COLO829 (cell line): ENCODE data around the gene KIFC1.
A peak's percentile ranks its signal among the peaks of the same experiment; 100 is the strongest.

Experiments used
- DNase-seq: peaks from one replicate; pipeline ENCODE4 v3.0.0; 2012; ENCODE audit warnings: low spot score

Gene KIFC1

GRCh38 chr6:33441457-33441856 is 49.8 kb downstream of the KIFC1 start:
- no peak for DNase-seq

GRCh38 chr6:33442283-33442682 is 50.7 kb downstream of the KIFC1 start:
- DNase-seq: no peak

- no peak for DNase-seq
Observed at GRCh38 chr6:33443025-33443424, 51.4 kb downstream of the KIFC1 start.

- no peak for DNase-seq
Observed at GRCh38 chr6:33443619-33444504, 52.2 kb downstream of the KIFC1 start.

GRCh38 chr6:33445119-33445603 is 53.5 kb downstream of the KIFC1 start:
- no peak for DNase-seq

- DNase-seq: no peak
Observed at GRCh38 chr6:33446356-33446755, 54.7 kb downstream of the KIFC1 start.

GRCh38 chr6:33450434-33450833 is 58.8 kb downstream of the KIFC1 start:
- DNase-seq: no peak

- no peak for DNase-seq
Observed at GRCh38 chr6:33451606-33452005, 60.0 kb downstream of the KIFC1 start.

GRCh38 chr6:33452496-33452895 is 60.9 kb downstream of the KIFC1 start:
- DNase-seq: no peak

GRCh38 chr6:33453393-33454008 is 61.9 kb downstream of the KIFC1 start:
- DNase-seq: no peak

- DNase-seq: peak; percentile 98
Observed at GRCh38 chr6:33454009-33454946, 62.7 kb downstream of the KIFC1 start, which contains the start of gene ZBTB9. Gene ZBTB9, plus strand, starts transcription at chr6:33454576. Its CDS starts 525 bp downstream, at chr6:33455101.

- DNase-seq: no peak
Observed at GRCh38 chr6:33455051-33455450, 63.4 kb downstream of the KIFC1 start.

GRCh38 chr6:33456156-33456555 is 64.5 kb downstream of the KIFC1 start:
- no peak for DNase-seq

- DNase-seq: no peak
Observed at GRCh38 chr6:33458676-33459075, 67.1 kb downstream of the KIFC1 start.

- DNase-seq: no peak
Observed at GRCh38 chr6:33459226-33459625, 67.6 kb downstream of the KIFC1 start.
